ENCODE measurements around the gene PARP11. TPM values are rescaled to one million over a fixed set of nuclear protein-coding genes. Genes with fewer than 3 reads are reported as not detected.

PARP11 gene
- total RNA-seq, 1 experiment from 2014 or later, result 2.7 TPM

- ChIA-PET POLR2A (no interaction called here), CTCF (no interaction called here), RAD21 (ENCODE audit: low non-redundant PET in 1 of 2, low total read pairs in 2 of 2, uncharacterized antibody in 2 of 2, unreplicated experiment in 2 of 2) (no interaction called here)
- intact Hi-C loops (cut with micrococcal nuclease), result no loop called here
- Histone ChIP-seq H3K4me1 (ENCODE audit: control insufficient read depth in 1 of 2, insufficient read depth in 2 of 2, low read length in 2 of 2) (no peaks in the 10 kb centered on the region), H3K79me2 (ENCODE audit: insufficient read depth, low read length) (no peaks in the 10 kb centered on the region), H3K9me2 (ENCODE audit: insufficient read depth) (no peaks in the 10 kb centered on the region), H3K36me3 (ENCODE audit: control insufficient read depth in 1 of 2, insufficient read depth in 2 of 2, low read length in 2 of 2) (no peaks in the 10 kb centered on the region), H3K27me3 (ENCODE audit: insufficient read depth, low read length) (peaks cover 86% of the 10 kb centered on the region), H3K27ac (ENCODE audit: low read depth, low read length) (no peak overlapping the region), H3K9me3 (ENCODE audit: control insufficient read depth in 1 of 2, insufficient read depth in 1 of 2, low read depth in 1 of 2, low read length in 2 of 2) (no peaks in the 10 kb centered on the region), H2AFZ (ENCODE audit: low read depth, low read length, poor library complexity, severe bottlenecking) (no peak overlapping the region), H3K4me3 (replicated peaks in 1 of 2; ENCODE audit: low read depth in 1 of 2, low read length in 2 of 2) (no peak overlapping the region), H4K20me1 (ENCODE audit: insufficient read depth) (no peaks in the 10 kb centered on the region), H3K9ac (ENCODE audit: low read length) (no peak overlapping the region), H3K4me2 (ENCODE audit: low read length) (no peak overlapping the region)
- no TSS peak for BruUV-seq (replicated peaks)
- no peak for DNase-seq (ENCODE audit: low read depth, low spot score)
- ATAC-seq, result no peak
- TF ChIP-seq JUND (IDR thresholded peaks at IDR 0.05) (no peak), SRF (IDR thresholded peaks at IDR 0.05; ENCODE audit: low read depth) (no peak)
- TF ChIP-seq, protein P1, sequence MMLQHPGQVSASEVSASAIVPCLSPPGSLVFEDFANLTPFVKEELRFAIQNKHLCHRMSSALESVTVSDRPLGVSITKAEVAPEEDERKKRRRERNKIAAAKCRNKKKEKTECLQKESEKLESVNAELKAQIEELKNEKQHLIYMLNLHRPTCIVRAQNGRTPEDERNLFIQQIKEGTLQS (IDR thresholded peaks at IDR 0.05), result no peak
Observed at GRCh38 chr12:3921526-3921925, 48.3 kb upstream of the PARP11 start.

GRCh38 chr12:3921151-3921471 lies 47.9 kb upstream of the PARP11 start:
- no peak overlapping the region for H3K9ac ChIP-seq (ENCODE audit: low read length)
- no peaks in the 10 kb centered on the region for H3K36me3 ChIP-seq (ENCODE audit: control insufficient read depth in 1 of 2, insufficient read depth in 2 of 2, low read length in 2 of 2)
- H3K27ac ChIP-seq (ENCODE audit: low read depth, low read length), result no peak overlapping the region
- ATAC-seq (no peak), DNase-seq (ENCODE audit: low read depth, low spot score) (no peak)
- H3K4me1 ChIP-seq (ENCODE audit: control insufficient read depth in 1 of 2, insufficient read depth in 2 of 2, low read length in 2 of 2), result no peaks in the 10 kb centered on the region
- no peak for TF ChIP-seq EZH2 (IDR thresholded peaks at IDR 0.05)
- no peak for TF ChIP-seq RAD21 (IDR thresholded peaks at IDR 0.05; ENCODE audit: low read depth)
- TF ChIP-seq ELF1 (IDR thresholded peaks at IDR 0.05; ENCODE audit: borderline replicate concordance, low read depth), result no peak
- TF ChIP-seq ZFX (IDR thresholded peaks at IDR 0.05), result no peak
- TF ChIP-seq ZNF274 (IDR thresholded peaks at IDR 0.05; ENCODE audit: low read depth, low read length), result no peak
- no peak for TF ChIP-seq CEBPB (IDR thresholded peaks at IDR 0.05; ENCODE audit: low read depth)
- TF ChIP-seq, protein P1 (IDR thresholded peaks at IDR 0.05), result no peak
- no peaks in the 10 kb centered on the region for H3K79me2 ChIP-seq (ENCODE audit: insufficient read depth, low read length)
- H3K9me3 ChIP-seq (ENCODE audit: control insufficient read depth in 1 of 2, insufficient read depth in 1 of 2, low read depth in 1 of 2, low read length in 2 of 2), result no peaks in the 10 kb centered on the region
- no peak overlapping the region for H3K4me2 ChIP-seq (ENCODE audit: low read length)
- BruUV-seq (replicated peaks), result no TSS peak
- intact Hi-C loops (cut with micrococcal nuclease), result no loop called here
- RAD21 ChIA-PET (ENCODE audit: low non-redundant PET in 1 of 2, low total read pairs in 2 of 2, uncharacterized antibody in 2 of 2, unreplicated experiment in 2 of 2), result no interaction called here
- no peak overlapping the region for H3K4me3 ChIP-seq (replicated peaks in 1 of 2; ENCODE audit: low read depth in 1 of 2, low read length in 2 of 2)
- POLR2A ChIA-PET, result no interaction called here
- peaks cover 83% of the 10 kb centered on the region for H3K27me3 ChIP-seq (ENCODE audit: insufficient read depth, low read length)
- no peak overlapping the region for H2AFZ ChIP-seq (ENCODE audit: low read depth, low read length, poor library complexity, severe bottlenecking)
- CTCF ChIA-PET, result no interaction called here
- H4K20me1 ChIP-seq (ENCODE audit: insufficient read depth), result no peaks in the 10 kb centered on the region
- no peaks in the 10 kb centered on the region for H3K9me2 ChIP-seq (ENCODE audit: insufficient read depth)

All from HCT116 (cell line).